GM19043 (cell line): ENCODE data around the gene HIGD2B.
"Not testable (repeated sequence)": the region's sequence is repeated elsewhere in the genome, so short reads cannot be mapped to it uniquely, and the experiment has no call there.

Experiments used
- ATAC-seq: cut with Tn5 transposase; IDR thresholded peaks from one replicate; pipeline ENCODE4 v1.9.1; 2021; ENCODE audit warnings: low read depth; ENCODE audit not compliant: unreplicated experiment

The HIGD2B gene

GRCh38 chr15:72685925-72686794 lies at the start of gene HIGD2B, which contains the start of gene BBS4:
HIGD2B (minus strand) TSS chr15:72686182; CDS start chr15:72676374, 9,808 bp downstream.
BBS4 (plus strand) TSS chr15:72686207; CDS start chr15:72686228, 21 bp downstream.
- ATAC-seq: peak; percentile 94

- no peak for ATAC-seq
Observed at GRCh38 chr15:72735111-72735510, 49.1 kb upstream of the HIGD2B start.

- no peak for ATAC-seq
Observed at GRCh38 chr15:72733941-72734738, 48.2 kb upstream of the HIGD2B start.

GRCh38 chr15:72732516-72732915 lies 46.5 kb upstream of the HIGD2B start:
- ATAC-seq: no peak

GRCh38 chr15:72732086-72732485 lies 46.1 kb upstream of the HIGD2B start:
- ATAC-seq: no peak

GRCh38 chr15:72728821-72729220 lies 42.8 kb upstream of the HIGD2B start:
- ATAC-seq: no peak

- not testable (repeated sequence) for ATAC-seq
Observed at GRCh38 chr15:72728249-72728648, 42.3 kb upstream of the HIGD2B start.

GRCh38 chr15:72727154-72727553 lies 41.2 kb upstream of the HIGD2B start:
- no peak for ATAC-seq

GRCh38 chr15:72725851-72726250 lies 39.9 kb upstream of the HIGD2B start:
- ATAC-seq: not testable (repeated sequence)

GRCh38 chr15:72725446-72725845 lies 39.5 kb upstream of the HIGD2B start:
- no peak for ATAC-seq

- no peak for ATAC-seq
Observed at GRCh38 chr15:72724028-72724427, 38.0 kb upstream of the HIGD2B start.

- ATAC-seq: no peak
Observed at GRCh38 chr15:72722071-72722696, 36.2 kb upstream of the HIGD2B start.

- ATAC-seq: not testable (repeated sequence)
Observed at GRCh38 chr15:72708551-72709303, 22.7 kb upstream of the HIGD2B start.

- no peak for ATAC-seq
Observed at GRCh38 chr15:72706266-72706665, 20.3 kb upstream of the HIGD2B start.

GRCh38 chr15:72700076-72700475 lies 14.1 kb upstream of the HIGD2B start:
- no peak for ATAC-seq

- ATAC-seq: no peak
Observed at GRCh38 chr15:72698938-72699337, 13.0 kb upstream of the HIGD2B start.

GRCh38 chr15:72690938-72691337 lies 5.0 kb upstream of the HIGD2B start:
- no peak for ATAC-seq

GRCh38 chr15:72688697-72689096 lies 2.7 kb upstream of the HIGD2B start:
- no peak for ATAC-seq

- no peak for ATAC-seq
Observed at GRCh38 chr15:72685301-72685924, 569 bp downstream of the HIGD2B start.

GRCh38 chr15:72682772-72683171 lies 3.2 kb downstream of the HIGD2B start:
- no peak for ATAC-seq
